ENCODE results near the gene ATP5PF. TPM values are rescaled to one million over a fixed set of nuclear protein-coding genes. Genes with fewer than 3 reads are reported as not detected.

The ATP5PF gene
- total RNA-seq, 2 donors from 2014 or later: 91.8 to 139 TPM

DNA sequence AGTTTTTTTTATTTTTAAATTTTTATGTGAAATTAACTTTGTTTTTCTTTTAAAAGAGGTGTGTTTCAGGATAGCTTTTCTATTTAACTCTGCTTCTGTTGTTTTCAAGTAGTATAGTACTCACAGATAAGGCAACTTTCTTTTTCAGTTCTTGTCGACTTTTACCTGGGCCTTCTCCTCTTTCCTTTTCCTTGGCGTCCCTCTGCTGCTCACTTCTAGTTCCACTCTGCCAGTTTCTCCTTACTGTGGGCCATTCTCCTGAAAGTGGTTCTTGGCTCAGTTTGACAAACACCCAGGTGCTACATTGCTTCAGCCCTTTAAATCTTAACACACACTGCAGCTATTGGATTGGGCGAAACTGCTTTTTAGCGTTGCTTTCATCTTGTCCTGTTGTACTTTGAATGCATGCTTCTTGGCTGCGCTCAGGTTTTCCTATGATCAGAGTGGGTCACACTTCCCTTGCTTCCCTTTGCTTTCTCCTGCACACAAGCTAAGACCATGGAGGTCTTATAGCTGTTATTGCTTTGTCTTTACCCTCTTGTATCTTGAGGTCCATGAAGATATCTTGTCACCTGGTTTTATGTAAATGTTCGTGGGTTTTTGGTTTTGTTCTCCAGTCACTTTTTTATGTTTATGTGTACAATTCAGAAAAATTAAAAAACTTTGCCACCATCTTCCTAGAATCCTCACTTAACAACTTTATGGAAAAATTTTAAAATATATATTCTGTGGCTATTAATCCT lies 21.7 kb upstream of the ATP5PF start:
- DNase-seq (ENCODE audit: low spot score): no peak
- no peak for TF ChIP-seq POLR2A (IDR thresholded peaks at IDR 0.05)
- TF ChIP-seq POLR2AphosphoS5 (IDR thresholded peaks at IDR 0.05): no peak
- TF ChIP-seq, protein P1, sequence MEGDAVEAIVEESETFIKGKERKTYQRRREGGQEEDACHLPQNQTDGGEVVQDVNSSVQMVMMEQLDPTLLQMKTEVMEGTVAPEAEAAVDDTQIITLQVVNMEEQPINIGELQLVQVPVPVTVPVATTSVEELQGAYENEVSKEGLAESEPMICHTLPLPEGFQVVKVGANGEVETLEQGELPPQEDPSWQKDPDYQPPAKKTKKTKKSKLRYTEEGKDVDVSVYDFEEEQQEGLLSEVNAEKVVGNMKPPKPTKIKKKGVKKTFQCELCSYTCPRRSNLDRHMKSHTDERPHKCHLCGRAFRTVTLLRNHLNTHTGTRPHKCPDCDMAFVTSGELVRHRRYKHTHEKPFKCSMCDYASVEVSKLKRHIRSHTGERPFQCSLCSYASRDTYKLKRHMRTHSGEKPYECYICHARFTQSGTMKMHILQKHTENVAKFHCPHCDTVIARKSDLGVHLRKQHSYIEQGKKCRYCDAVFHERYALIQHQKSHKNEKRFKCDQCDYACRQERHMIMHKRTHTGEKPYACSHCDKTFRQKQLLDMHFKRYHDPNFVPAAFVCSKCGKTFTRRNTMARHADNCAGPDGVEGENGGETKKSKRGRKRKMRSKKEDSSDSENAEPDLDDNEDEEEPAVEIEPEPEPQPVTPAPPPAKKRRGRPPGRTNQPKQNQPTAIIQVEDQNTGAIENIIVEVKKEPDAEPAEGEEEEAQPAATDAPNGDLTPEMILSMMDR (IDR thresholded peaks at IDR 0.05): no peak
- Histone ChIP-seq H3K36me3 (no peaks in the 10 kb centered on the region), H3K27ac (no peak overlapping the region), H3K4me1 (replicated peaks) (no peaks in the 10 kb centered on the region), H3K4me3 (no peak overlapping the region), H3K9me3 (no peaks in the 10 kb centered on the region), H3K27me3 (replicated peaks; ENCODE audit: insufficient read depth) (no peaks in the 10 kb centered on the region)
- intact Hi-C loops (cut with DNase I): no loop called here
- WGBS: 79% methylated on average over 6 of the region's 6 CpGs

DNA sequence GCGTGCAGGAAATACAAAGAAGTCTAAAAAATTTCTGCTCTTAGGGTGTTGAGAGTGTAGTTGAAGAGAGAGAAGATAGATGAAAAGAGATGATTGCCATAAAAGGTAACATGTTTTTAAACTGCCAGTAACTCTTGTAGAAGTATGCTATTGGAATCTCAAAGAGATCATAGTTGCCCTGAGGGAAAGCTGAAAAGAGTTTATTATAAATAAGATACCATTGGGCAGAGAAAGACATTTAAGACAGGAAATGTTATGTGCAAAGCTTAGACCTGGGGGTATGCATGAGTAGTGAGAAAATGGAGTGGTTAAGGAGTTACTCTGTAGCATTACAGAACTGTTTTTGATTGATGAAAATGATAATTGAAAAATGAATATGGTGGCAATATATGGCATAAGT lies 17.7 kb upstream of the ATP5PF start:
- intact Hi-C loops (cut with DNase I): no loop called here
- H3K36me3 ChIP-seq: no peaks in the 10 kb centered on the region
- WGBS: 96% methylated on average over 1 of the region's 1 CpG
- H3K27ac ChIP-seq: no peak overlapping the region
- no peak for DNase-seq (ENCODE audit: low spot score)
- no peaks in the 10 kb centered on the region for H3K4me1 ChIP-seq (replicated peaks)
- H3K9me3 ChIP-seq: no peaks in the 10 kb centered on the region
- no peak overlapping the region for H3K4me3 ChIP-seq
- TF ChIP-seq POLR2A (IDR thresholded peaks at IDR 0.05) (no peak), POLR2AphosphoS5 (IDR thresholded peaks at IDR 0.05) (no peak)
- TF ChIP-seq, protein P1 (IDR thresholded peaks at IDR 0.05): no peak
- H3K27me3 ChIP-seq (replicated peaks; ENCODE audit: insufficient read depth): no peaks in the 10 kb centered on the region

DNA sequence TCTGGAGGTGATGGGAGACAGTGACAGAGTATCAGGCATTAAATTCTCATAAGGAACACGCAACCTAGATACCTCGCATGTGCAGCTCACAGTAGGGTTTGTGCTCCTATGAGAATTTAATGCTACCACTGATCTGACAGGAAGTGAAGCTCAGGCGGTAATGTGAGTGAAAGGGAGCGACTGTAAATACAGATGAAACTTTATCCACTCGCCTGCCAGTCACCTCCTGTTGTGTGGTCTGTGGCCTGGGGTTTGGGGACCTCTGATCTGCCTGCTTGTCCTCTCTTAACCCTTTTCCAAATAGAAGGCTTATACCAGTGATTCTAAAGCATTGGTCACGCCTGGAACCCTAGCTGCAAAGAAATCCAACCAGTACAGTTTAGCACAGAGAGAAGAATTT lies 15.4 kb upstream of the ATP5PF start:
- no peak overlapping the region for H3K27ac ChIP-seq
- TF ChIP-seq POLR2A (IDR thresholded peaks at IDR 0.05): no peak
- intact Hi-C loops (cut with DNase I): no loop called here
- no peak for DNase-seq (ENCODE audit: low spot score)
- no peaks in the 10 kb centered on the region for H3K9me3 ChIP-seq
- no peaks in the 10 kb centered on the region for H3K27me3 ChIP-seq (replicated peaks; ENCODE audit: insufficient read depth)
- H3K4me3 ChIP-seq: no peak overlapping the region
- H3K4me1 ChIP-seq (replicated peaks): no peaks in the 10 kb centered on the region
- 92% methylated on average over 6 of the region's 6 CpGs for WGBS
- H3K36me3 ChIP-seq: no peaks in the 10 kb centered on the region

DNA sequence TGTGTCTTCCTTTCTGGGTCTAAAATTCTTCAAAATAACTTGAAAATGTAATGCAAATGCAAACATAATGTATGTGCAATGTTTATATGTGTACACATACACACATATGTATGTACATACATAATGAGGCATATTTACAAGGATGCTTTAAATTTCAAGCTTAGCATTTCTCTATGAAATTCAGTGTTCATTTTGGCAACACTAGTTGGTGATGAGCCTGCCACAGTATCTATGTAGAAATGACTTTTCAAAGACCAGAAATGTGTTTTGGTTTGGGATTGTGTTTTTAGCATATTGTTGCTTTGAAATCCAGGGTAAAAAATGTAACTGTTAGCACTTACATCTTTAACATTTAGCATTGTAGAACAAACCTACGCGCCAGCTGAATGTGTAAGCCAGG lies 10.2 kb upstream of the ATP5PF start:
- Histone ChIP-seq H3K27ac (no peak overlapping the region), H3K36me3 (no peaks in the 10 kb centered on the region), H3K4me1 (replicated peaks) (no peaks in the 10 kb centered on the region), H3K9me3 (no peaks in the 10 kb centered on the region), H3K27me3 (replicated peaks; ENCODE audit: insufficient read depth) (no peaks in the 10 kb centered on the region), H3K4me3 (no peak overlapping the region)
- TF ChIP-seq POLR2A (IDR thresholded peaks at IDR 0.05) (no peak), POLR2AphosphoS5 (IDR thresholded peaks at IDR 0.05) (no peak)
- TF ChIP-seq, protein P1 (IDR thresholded peaks at IDR 0.05): no peak
- DNase-seq (ENCODE audit: low spot score): no peak
- intact Hi-C loops (cut with DNase I): no loop called here
- WGBS: 94% methylated on average over 2 of the region's 2 CpGs

DNA sequence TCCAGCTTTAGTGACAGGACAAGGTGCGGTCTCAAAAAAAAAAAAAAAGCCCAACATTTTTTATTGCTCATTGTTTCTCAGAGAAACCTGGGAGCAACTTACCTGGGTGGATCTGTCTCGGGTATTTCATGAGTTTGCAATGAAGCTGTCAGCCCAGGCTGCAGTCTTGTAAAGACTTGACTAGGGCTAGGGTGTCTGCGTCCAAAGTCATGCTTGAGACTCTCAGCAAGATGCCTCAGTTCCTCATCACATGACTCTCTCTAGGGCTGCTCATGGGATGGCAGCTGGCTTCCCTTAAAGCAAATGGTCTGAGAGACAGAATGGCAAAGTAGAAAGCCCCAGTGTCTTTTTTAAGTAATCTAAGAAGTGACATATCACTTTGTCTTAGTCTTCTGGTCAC lies 8.2 kb upstream of the ATP5PF start:
- Histone ChIP-seq H3K9me3 (no peaks in the 10 kb centered on the region), H3K4me1 (replicated peaks) (no peaks in the 10 kb centered on the region), H3K4me3 (no peak overlapping the region), H3K36me3 (no peaks in the 10 kb centered on the region), H3K27ac (no peak overlapping the region), H3K27me3 (replicated peaks; ENCODE audit: insufficient read depth) (no peaks in the 10 kb centered on the region)
- TF ChIP-seq, protein P1 (IDR thresholded peaks at IDR 0.05): no peak
- TF ChIP-seq POLR2AphosphoS5 (IDR thresholded peaks at IDR 0.05): no peak
- TF ChIP-seq POLR2A (IDR thresholded peaks at IDR 0.05): no peak
- no peak for DNase-seq (ENCODE audit: low spot score)
- 87% methylated on average over 3 of the region's 3 CpGs for WGBS
- intact Hi-C loops (cut with DNase I): no loop called here
